ENCODE measurements around the gene ZNF512B. TPM values are rescaled to one million over a fixed set of nuclear protein-coding genes. Genes with fewer than 3 reads are reported as not detected.
"Not testable (repeated sequence)": the region's sequence is repeated elsewhere in the genome, so short reads cannot be mapped to it uniquely, and the experiment has no call there.

ZNF512B gene
- total RNA-seq, 2 experiments from 2014 or later: 12.5 to 13.5 TPM

DNA sequence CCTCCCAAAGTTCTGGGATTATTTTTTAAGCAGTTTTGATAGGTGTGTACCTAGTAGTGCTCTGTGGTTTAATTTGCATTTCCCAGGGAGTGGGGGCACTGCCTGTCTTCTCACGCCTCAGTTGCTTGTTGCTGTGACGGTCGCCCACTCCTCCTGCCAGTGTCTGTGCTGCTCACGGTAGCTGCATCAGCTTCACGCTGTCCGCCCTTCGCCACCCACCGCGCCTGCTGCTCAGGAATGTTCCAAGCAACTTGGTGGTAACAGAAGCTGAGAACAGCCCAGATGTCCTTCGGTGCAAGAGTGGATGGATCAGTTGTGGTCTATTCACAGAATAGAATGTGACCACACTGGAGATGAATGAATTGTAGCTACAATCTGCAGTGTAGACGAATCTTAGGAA, 51.9 kb downstream of the ZNF512B start:
- CTCF ChIA-PET: interaction anchor here (0.9 kb wide), 1 partner anchor 56 kb away, joined by 5 read pairs; no protein-coding TSS in a partner anchor
- intact Hi-C loops (cut with micrococcal nuclease): no loop called here

DNA sequence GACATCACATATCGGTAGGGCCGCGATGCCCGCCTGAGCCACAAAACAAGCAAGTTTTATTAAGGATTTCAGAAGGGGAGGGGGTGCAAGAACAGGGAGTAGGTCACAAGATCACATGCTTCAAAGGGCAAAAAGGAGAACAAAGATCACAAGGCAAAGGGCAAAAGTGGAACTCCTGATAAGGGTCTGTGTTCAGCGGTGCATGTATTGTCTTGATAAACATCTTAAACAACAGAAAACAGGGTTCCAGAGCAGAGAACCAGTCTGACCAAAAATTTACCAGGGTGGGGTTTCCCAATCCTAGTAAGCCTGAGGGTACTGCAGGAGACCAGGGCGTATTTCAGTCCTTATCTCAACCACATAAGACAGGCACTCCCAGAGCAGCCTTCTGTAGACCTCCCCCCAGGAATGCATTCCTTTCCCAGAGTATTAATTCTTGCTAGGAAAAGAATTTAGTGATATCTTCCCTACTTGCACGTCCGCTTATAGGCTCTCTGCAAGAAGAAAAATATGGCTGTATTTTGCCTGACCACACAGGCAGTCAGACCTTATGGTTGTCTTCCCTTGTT, 53.3 kb downstream of the ZNF512B start:
- peaks cover 16% of the 10 kb centered on the region for H3K4me1 Mint-ChIP-seq (ENCODE audit: low read depth)
- H3K36me3 Mint-ChIP-seq: peaks cover 20% of the 10 kb centered on the region
- intact Hi-C loops (cut with micrococcal nuclease); DNase-seq; H3K9me3 Mint-ChIP-seq; H3K4me3 Mint-ChIP-seq; CTCF ChIA-PET; H3K27ac Mint-ChIP-seq; H3K27me3 Mint-ChIP-seq; POLR2A ChIA-PET: not testable (repeated sequence)

More for the DNA sequence above, 51.9 kb downstream of the ZNF512B start:
- Mint-ChIP-seq H3K27ac (no peak overlapping the region), H3K4me1 (ENCODE audit: low read depth) (peaks cover 15% of the 10 kb centered on the region), H3K36me3 (peaks cover 20% of the 10 kb centered on the region), H3K9me3 (peaks cover 5% of the 10 kb centered on the region), H3K27me3 (no peaks in the 10 kb centered on the region), H3K4me3 (no peak overlapping the region)
- POLR2A ChIA-PET: no interaction called here
- no peak for DNase-seq

DNA sequence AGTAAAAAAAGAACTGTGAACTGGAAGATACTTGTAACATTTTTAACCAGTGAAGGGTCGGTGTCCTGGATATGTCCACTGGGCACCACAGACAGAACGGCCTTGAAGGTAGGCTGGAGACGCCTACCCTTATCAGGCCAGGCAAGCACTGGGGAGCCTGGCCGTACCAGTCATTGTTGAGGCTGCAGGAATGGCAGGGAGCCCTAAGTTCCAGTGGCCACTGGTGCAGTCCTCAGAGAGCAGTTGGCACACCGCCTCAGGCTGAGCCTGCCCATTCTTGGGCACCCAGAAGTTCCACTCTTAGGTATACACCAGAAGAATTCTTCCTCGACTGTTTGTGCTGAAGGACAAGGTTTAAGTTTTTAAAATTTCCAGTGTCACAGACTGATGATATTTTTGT, 54.3 kb downstream of the ZNF512B start:
- Mint-ChIP-seq H3K27ac (no peak overlapping the region), H3K36me3 (peaks cover 20% of the 10 kb centered on the region), H3K27me3 (no peaks in the 10 kb centered on the region), H3K9me3 (peaks cover 5% of the 10 kb centered on the region), H3K4me1 (ENCODE audit: low read depth) (peaks cover 23% of the 10 kb centered on the region), H3K4me3 (no peak overlapping the region)
- no peak for DNase-seq
- ChIA-PET CTCF (interaction anchor here (0.6 kb wide), 1 partner anchor 144 kb away, joined by 3 read pairs; no protein-coding TSS in a partner anchor), POLR2A (no interaction called here)
- intact Hi-C loops (cut with micrococcal nuclease): no loop called here

DNA sequence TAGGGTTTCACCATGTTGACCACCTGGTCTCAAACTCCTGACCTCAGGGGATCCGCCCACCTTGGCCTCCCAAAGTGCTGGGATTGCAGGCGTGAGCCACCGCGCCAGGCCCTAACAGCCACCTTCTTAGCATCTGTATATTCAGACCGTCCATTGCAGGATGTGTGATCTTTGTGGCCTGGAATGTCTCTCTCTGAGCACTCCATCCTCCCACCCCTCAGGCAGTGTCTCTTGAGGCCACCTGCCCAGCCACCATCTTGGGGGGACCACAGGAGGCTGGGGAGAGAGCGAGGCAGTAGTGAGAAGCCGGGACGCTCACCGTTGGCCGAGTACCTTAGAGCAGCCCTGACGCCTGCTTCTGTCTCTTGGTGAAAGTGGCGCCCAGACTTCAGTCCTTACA, 56.0 kb downstream of the ZNF512B start:
- Mint-ChIP-seq H3K27me3 (no peaks in the 10 kb centered on the region), H3K9me3 (peaks cover 5% of the 10 kb centered on the region), H3K27ac (no peak overlapping the region), H3K36me3 (peaks cover 21% of the 10 kb centered on the region), H3K4me1 (ENCODE audit: low read depth) (peaks cover 29% of the 10 kb centered on the region), H3K4me3 (no peak overlapping the region)
- intact Hi-C loops (cut with micrococcal nuclease): no loop called here
- DNase-seq: no peak
- ChIA-PET POLR2A (no interaction called here), CTCF (interaction anchor here (0.7 kb wide), 1 partner anchor 714 kb away, joined by 3 read pairs; no protein-coding TSS in a partner anchor)

DNA sequence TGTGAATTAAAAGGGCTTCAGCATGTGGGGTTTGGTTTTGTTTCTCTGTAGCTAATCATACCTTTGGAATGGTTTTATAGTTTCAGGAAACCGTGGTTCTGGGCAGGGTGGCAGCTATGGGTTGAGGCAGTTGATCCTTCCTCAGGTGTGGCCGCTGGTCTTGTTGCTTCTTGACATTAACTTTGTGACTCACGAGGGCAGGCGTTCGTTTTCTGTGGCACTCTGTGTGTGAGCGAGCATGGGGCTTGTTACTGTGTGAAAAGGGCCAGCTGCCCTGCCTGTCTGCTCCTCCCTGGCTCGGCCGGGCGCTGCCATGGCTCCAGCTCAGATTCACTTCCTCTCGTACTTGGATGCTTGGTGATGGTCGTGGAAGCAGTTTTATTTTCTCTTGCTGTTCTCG, 58.6 kb downstream of the ZNF512B start:
- Mint-ChIP-seq H3K4me3 (no peak overlapping the region), H3K4me1 (ENCODE audit: low read depth) (peaks cover 31% of the 10 kb centered on the region), H3K27me3 (no peaks in the 10 kb centered on the region), H3K36me3 (peaks cover 14% of the 10 kb centered on the region), H3K9me3 (peaks cover 2% of the 10 kb centered on the region), H3K27ac (no peak overlapping the region)
- intact Hi-C loops (cut with micrococcal nuclease): no loop called here
- no peak for DNase-seq
- POLR2A ChIA-PET: interaction anchor here (0.5 kb wide), 1 partner anchor 20 kb away, joined by 3 read pairs; no protein-coding TSS in a partner anchor
- CTCF ChIA-PET: interaction anchor here (0.6 kb wide), 2 partner anchors 60 to 66 kb away, joined by 3 to 5 read pairs; no protein-coding TSS in a partner anchor

DNA sequence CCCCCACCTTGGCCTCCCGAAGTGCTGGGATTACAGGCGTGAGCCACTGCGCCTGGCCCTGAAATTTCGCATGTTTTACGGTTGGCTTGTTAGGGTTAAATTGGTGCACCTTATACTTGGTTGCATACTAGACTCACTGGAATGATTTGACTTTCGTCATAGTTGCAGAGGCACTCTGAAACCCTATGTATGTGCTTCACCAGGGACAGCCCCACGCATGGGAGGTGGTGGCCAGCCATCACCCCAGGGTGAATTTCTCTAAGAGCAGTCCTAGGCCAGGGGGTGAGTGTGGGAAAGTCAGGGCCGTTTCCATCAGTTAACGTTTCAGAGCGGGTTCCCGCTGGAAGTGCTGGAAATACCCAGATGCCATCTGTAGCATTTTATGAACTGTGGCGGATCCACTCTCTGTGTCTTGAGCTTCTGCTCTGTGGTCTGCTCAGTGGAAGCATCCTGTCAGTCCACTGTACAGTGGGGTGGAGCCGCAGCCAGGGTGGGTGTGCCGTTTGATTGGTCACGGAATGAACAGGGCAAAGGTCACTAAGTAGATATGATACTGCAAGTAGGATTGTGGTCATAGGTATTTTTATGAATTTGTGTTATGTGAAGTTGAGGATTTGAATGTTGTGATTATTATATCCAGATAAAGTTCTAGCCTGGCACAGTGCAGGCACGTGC, 61.6 kb downstream of the ZNF512B start:
- no peak overlapping the region for H3K4me3 Mint-ChIP-seq
- ChIA-PET CTCF (interaction anchor here (1.5 kb wide), 1 partner anchor 66 kb away, joined by 5 read pairs; no protein-coding TSS in a partner anchor), POLR2A (no interaction called here)
- H3K9me3 Mint-ChIP-seq: no peaks in the 10 kb centered on the region
- H3K4me1 Mint-ChIP-seq (ENCODE audit: low read depth): peaks cover 39% of the 10 kb centered on the region
- intact Hi-C loops (cut with micrococcal nuclease): no loop called here
- H3K27ac Mint-ChIP-seq: no peak overlapping the region
- H3K36me3 Mint-ChIP-seq: peaks cover 3% of the 10 kb centered on the region
- no peak for DNase-seq
- H3K27me3 Mint-ChIP-seq: no peaks in the 10 kb centered on the region

Small RNAs within 50 kb of the gene (microRNA-seq; reads per million reads assigned to microRNA genes)
- not detected for gene MIR1914 (ENCODE audit: borderline microRNAs expressed, borderline number of aligned reads, borderline replicate concordance)
- not detected for gene MIR647 (ENCODE audit: borderline microRNAs expressed, borderline number of aligned reads, borderline replicate concordance)
- gene MIR941-1 (ENCODE audit: borderline microRNAs expressed, borderline number of aligned reads, borderline replicate concordance): not detected
- gene MIR941-2 (ENCODE audit: borderline microRNAs expressed, borderline number of aligned reads, borderline replicate concordance): not detected
- gene MIR941-3 (ENCODE audit: borderline microRNAs expressed, borderline number of aligned reads, borderline replicate concordance): not detected
- gene MIR941-4 (ENCODE audit: borderline microRNAs expressed, borderline number of aligned reads, borderline replicate concordance): not detected
- gene MIR941-5 (ENCODE audit: borderline microRNAs expressed, borderline number of aligned reads, borderline replicate concordance): not detected

Other genes starting within 250 kb of the ZNF512B start
- 10 to 100 TPM; 14.7 to 17.6 TPM for gene LIME1, start 233.3 kb downstream of the ZNF512B start, total RNA-seq
- 10 to 100 TPM; 58.9 to 59.0 TPM for gene SLC2A4RG, start 230.2 kb downstream of the ZNF512B start, total RNA-seq
- 1 to 10 TPM; 4.6 to 5.5 TPM for gene ZBTB46, start 138.7 kb downstream of the ZNF512B start, total RNA-seq
- not detected for gene ABHD16B, start 108.4 kb downstream of the ZNF512B start, total RNA-seq
- gene TPD52L2, start 104.7 kb downstream of the ZNF512B start, total RNA-seq: 10 to 100 TPM; 67.8 to 70.8 TPM
- 10 to 100 TPM; 33.7 to 33.8 TPM for gene DNAJC5, start 74.8 kb downstream of the ZNF512B start, total RNA-seq
- 10 to 100 TPM; 26.6 to 29.6 TPM for gene UCKL1, start 13.5 kb downstream of the ZNF512B start, total RNA-seq
- gene SAMD10, start 9.7 kb upstream of the ZNF512B start, total RNA-seq: 10 to 100 TPM; 23.7 to 24.5 TPM
- gene PRPF6, start 11.2 kb upstream of the ZNF512B start, total RNA-seq: 10 to 100 TPM; 62.3 to 63.1 TPM
- 1 to 10 TPM; 3.1 TPM for gene C20orf204, start 66.3 kb upstream of the ZNF512B start, total RNA-seq
- gene SOX18, start 79.7 kb upstream of the ZNF512B start, total RNA-seq: not detected
- gene TCEA2, start 93.3 kb upstream of the ZNF512B start, total RNA-seq: 10 to 100 TPM; 27.3 to 29.9 TPM
- 10 to 100 TPM; 43.2 to 44.4 TPM for gene RGS19, start 109.6 kb upstream of the ZNF512B start, total RNA-seq
- under 1 TPM; 0.63 to 0.71 TPM for gene OPRL1, start 110.2 kb upstream of the ZNF512B start, total RNA-seq
- gene LKAAEAR1, start 114.5 kb upstream of the ZNF512B start, total RNA-seq: not detected
- not detected for gene NPBWR2, start 137.6 kb upstream of the ZNF512B start, total RNA-seq
- gene MYT1, start 194.5 kb upstream of the ZNF512B start, total RNA-seq: not detected